Measurements from ENCODE around the gene TTC3. TPM values are rescaled to one million over a fixed set of nuclear protein-coding genes. Genes with fewer than 3 reads are reported as not detected.

Gene TTC3
- total and polyA plus RNA-seq, 9 of the 15 experiments (the other 6 are each of a cell fraction or from before 2014, with no cell fraction given): 17.5 to 92.0 (median 59.5) TPM

- H3K9ac ChIP-seq (ENCODE audit: insufficient read depth in 1 of 2, low read depth in 2 of 2, low read length in 2 of 2): no peak overlapping the region
- peaks cover 81% of the 10 kb centered on the region for H3K36me3 ChIP-seq (ENCODE audit: control insufficient read depth, insufficient read depth, low read length)
- no peak overlapping the region; the same call in 2 of the 3 replicates for H3K27ac ChIP-seq (ENCODE audit: extremely low read depth, low read depth, low read length)
- H3K4me3 ChIP-seq: no peak overlapping the region
- H3K79me2 ChIP-seq (ENCODE audit: control insufficient read depth, insufficient read depth, low read length): peaks cover 19% of the 10 kb centered on the region
- DNase-seq (ENCODE audit: extremely low read depth in 1 of 4, low spot score in 3 of 4): no peak
- ChIA-PET POLR2A (interaction anchor here (0.8 kb wide), 1 partner anchor 136 kb away, joined by 3 read pairs; no protein-coding TSS in a partner anchor), CTCF (ENCODE audit: low intra/inter-chr PET ratio) (no interaction called here)
- intact Hi-C loops (cut with micrococcal nuclease): no loop called here
- H3K4me1 ChIP-seq (replicated peaks in 1 of 2; ENCODE audit: control insufficient read depth in 2 of 2, insufficient read depth in 2 of 2, low read length in 2 of 2): peaks cover 0 to 3% of the 10 kb centered on the region in 2 experiments; a peak in 1 of 5 replicates
- H4K20me1 ChIP-seq (replicated peaks; ENCODE audit: control insufficient read depth, insufficient read depth, low read length): no peaks in the 10 kb centered on the region
- H3K4me2 ChIP-seq (ENCODE audit: insufficient read depth, low read length): no peak overlapping the region
- 93% methylated on average over 2 of the region's 2 CpGs for WGBS (ENCODE audit: insufficient coverage, low coverage, missing lambda C conversion rate)
- H3K27me3 ChIP-seq (ENCODE audit: control insufficient read depth in 2 of 2, insufficient read depth in 2 of 2, low read length in 2 of 2): no peaks in the 10 kb centered on the region
- no peak overlapping the region for H2AFZ ChIP-seq (ENCODE audit: low read depth, low read length)
- ATAC-seq: no peak
- no TSS peak for BruUV-seq (replicated peaks)
- no peaks in the 10 kb centered on the region for H3K9me1 ChIP-seq (ENCODE audit: control insufficient read depth, insufficient read depth, low read length)
- no peak for FAIRE-seq
- in situ Hi-C loops (cut with MboI): no loop called here
- no peaks in the 10 kb centered on the region for H3K9me3 ChIP-seq (replicated peaks; ENCODE audit: control insufficient read depth, insufficient read depth, low read depth, low read length)
- no peak for TF ChIP-seq PREB (CRISPR knock-in tag; IDR thresholded peaks at IDR 0.05)
- TF ChIP-seq HIVEP1 (CRISPR knock-in tag; IDR thresholded peaks at IDR 0.05): no peak
- TF ChIP-seq, protein P1, sequence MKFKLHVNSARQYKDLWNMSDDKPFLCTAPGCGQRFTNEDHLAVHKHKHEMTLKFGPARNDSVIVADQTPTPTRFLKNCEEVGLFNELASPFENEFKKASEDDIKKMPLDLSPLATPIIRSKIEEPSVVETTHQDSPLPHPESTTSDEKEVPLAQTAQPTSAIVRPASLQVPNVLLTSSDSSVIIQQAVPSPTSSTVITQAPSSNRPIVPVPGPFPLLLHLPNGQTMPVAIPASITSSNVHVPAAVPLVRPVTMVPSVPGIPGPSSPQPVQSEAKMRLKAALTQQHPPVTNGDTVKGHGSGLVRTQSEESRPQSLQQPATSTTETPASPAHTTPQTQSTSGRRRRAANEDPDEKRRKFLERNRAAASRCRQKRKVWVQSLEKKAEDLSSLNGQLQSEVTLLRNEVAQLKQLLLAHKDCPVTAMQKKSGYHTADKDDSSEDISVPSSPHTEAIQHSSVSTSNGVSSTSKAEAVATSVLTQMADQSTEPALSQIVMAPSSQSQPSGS (CRISPR knock-in tag; IDR thresholded peaks at IDR 0.05): no peak
- no peak for TF ChIP-seq ZNF407 (IDR thresholded peaks at IDR 0.05; ENCODE audit: low read depth)
- no peak for TF ChIP-seq JUNB (CRISPR knock-in tag; conservative IDR thresholded peaks at IDR 0.05)
- no peak for TF ChIP-seq ARHGAP35 (IDR thresholded peaks at IDR 0.05; ENCODE audit: partially characterized antibody)
- TF ChIP-seq ZBTB7A (IDR thresholded peaks at IDR 0.05; ENCODE audit: borderline replicate concordance, control insufficient read depth, low read depth, low read length): no peak
- TF ChIP-seq FOXM1 (IDR thresholded peaks at IDR 0.05; ENCODE audit: low read depth): no peak
- no peak for TF ChIP-seq FOXM1 (CRISPR knock-in tag; IDR thresholded peaks at IDR 0.05; ENCODE audit: low read depth)
- TF ChIP-seq SIRT6 (IDR thresholded peaks at IDR 0.05; ENCODE audit: low read depth, low read length): no peak
- TF ChIP-seq MLX (CRISPR knock-in tag; conservative IDR thresholded peaks at IDR 0.05): no peak
- no peak for TF ChIP-seq CBX5 (IDR thresholded peaks at IDR 0.05; ENCODE audit: borderline replicate concordance, low read depth)
Measured at GRCh38 chr21:37237346-37237745, 164.3 kb downstream of the TTC3 start.
